GM21360 (cell line): ENCODE measurements around the gene TMEM25.
A peak's percentile ranks its signal among the peaks of the same experiment; 100 is the strongest.
"Not testable (repeated sequence)": the region's sequence is repeated elsewhere in the genome, so short reads cannot be mapped to it uniquely, and the experiment has no call there.

ENCODE experiments used
- ATAC-seq: cut with Tn5 transposase; IDR thresholded peaks from one replicate; pipeline ENCODE4 v1.9.1; 2021; ENCODE audit warnings: mild to moderate bottlenecking, moderate library complexity; ENCODE audit not compliant: unreplicated experiment

TMEM25 gene

GRCh38 chr11:118530683-118531596, at the start of gene TMEM25:
TSS of gene TMEM25 (plus strand) at chr11:118531192. CDS start at chr11:118531802, 610 bp downstream.
- peak; percentile 47 for ATAC-seq

- not testable (repeated sequence) for ATAC-seq
These were observed 49.8 kb upstream of the TMEM25 start for GRCh38 chr11:118481238-118481637.

DNA sequence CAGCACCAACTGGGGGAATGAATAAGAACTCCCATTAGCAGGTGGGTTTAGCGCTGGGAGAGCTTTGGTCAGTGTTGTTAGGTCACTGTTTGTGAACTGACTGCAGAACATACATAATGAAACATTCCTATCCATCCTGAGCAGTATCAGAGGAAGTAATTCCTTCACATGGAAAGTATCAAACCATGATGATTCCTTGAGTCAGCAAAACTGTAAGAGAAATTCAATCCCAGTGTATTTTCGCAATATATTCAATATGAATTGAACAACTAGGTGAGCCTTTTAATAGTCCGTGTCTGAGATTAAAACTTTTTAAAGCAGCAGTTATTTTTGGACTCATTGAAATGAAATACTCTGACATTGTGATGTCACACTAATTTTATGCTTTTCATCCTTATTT, 46.6 kb upstream of the TMEM25 start:
- no peak for ATAC-seq

DNA sequence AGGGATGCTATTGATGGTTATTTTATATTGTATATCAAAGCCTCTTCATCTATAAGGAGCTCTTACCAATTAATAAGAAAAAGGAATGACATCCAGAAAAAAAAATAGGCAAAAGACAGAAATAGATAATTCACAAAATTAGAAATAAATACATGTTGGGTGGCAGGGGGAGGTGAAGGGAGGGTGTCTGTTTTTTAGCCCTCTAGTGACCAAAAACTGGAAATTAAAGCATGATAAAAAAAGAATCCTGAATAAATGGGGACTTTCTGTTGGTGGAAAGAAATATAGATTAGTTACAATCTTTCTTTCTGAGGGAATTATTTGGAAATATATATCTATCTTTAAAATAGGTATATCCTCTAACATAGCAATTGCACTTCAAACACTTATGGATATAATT, 45.7 kb upstream of the TMEM25 start:
- ATAC-seq: no peak

GRCh38 chr11:118488480-118489109, 42.4 kb upstream of the TMEM25 start:
- no peak for ATAC-seq

DNA sequence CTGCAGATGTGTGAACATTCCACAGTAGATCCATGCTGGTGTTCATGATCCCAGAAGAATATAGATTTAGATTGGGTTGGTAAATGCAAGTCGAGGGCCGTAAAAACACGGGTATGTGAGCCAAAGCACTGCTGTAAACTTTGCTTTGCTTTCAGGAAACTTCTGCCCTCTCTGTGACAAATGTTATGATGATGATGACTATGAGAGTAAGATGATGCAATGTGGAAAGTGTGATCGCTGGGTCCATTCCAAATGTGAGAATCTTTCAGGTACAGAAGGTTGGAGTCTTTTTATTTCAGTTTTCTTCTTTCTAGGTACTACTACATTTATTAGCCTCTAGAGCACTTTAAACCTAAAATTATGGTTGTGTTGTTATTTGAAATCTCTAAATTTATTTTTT, 40.0 kb upstream of the TMEM25 start:
- no peak for ATAC-seq

- ATAC-seq: no peak
These were observed 33.2 kb upstream of the TMEM25 start for GRCh38 chr11:118497831-118498230.

DNA sequence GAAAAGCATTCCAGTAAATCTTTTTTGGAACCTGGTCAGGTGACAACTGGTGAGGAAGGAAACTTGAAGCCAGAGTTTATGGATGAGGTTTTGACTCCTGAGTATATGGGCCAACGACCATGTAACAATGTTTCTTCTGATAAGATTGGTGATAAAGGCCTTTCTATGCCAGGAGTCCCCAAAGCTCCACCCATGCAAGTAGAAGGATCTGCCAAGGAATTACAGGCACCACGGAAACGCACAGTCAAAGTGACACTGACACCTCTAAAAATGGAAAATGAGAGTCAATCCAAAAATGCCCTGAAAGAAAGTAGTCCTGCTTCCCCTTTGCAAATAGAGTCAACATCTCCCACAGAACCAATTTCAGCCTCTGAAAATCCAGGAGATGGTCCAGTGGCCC, 27.8 kb upstream of the TMEM25 start:
- ATAC-seq: no peak

GRCh38 chr11:118511601-118512000, 19.4 kb upstream of the TMEM25 start:
- no peak for ATAC-seq

DNA sequence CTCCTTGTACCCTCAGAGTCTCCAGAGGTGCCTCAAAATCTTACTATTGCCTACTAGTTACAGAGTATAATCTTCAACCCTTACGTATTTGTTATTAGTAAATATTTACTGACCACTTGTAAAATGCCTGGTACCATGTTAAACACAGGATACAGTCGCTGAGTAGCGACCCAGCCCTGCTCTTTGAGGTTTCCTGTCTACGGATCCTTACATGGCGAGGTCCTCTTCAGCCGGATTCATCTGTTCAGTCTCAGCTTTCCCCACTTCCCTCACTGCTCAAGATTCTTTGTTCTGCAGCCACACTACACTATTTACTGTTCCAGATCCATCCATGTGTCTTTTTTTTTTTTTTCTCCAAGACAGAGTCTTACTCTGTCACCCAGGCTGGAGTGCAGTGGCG, 16.9 kb upstream of the TMEM25 start:
- ATAC-seq: no peak

GRCh38 chr11:118519549-118519948, 11.4 kb upstream of the TMEM25 start:
- no peak for ATAC-seq

GRCh38 chr11:118521892-118522311, 9.1 kb upstream of the TMEM25 start:
- peak; percentile 46 for ATAC-seq

- ATAC-seq: no peak
These were observed 8.4 kb upstream of the TMEM25 start for GRCh38 chr11:118522571-118523072.

GRCh38 chr11:118524356-118524755, 6.6 kb upstream of the TMEM25 start:
- no peak for ATAC-seq

GRCh38 chr11:118524757-118525470, 6.1 kb upstream of the TMEM25 start:
- ATAC-seq: no peak

DNA sequence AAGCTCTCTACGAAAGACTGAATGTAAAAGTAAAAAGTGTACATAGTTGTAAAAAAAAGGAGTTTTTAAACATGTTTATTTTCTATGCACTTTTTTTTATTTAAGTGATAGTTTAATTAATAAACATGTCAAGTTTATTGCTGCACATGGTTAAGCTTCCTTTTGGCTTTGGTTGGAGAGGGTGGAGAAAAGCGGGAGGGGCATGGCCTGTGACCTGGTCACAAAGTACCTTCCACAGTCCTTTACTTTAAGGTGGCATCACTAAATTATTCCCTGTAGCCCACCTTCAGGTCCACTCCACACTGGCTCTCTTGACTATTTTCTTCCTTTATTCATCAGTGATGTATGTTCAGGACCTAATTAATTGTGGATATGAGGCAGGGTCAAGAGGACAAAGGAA, 4.3 kb upstream of the TMEM25 start:
- ATAC-seq: no peak

GRCh38 chr11:118527109-118527508, 3.9 kb upstream of the TMEM25 start, which contains the start of gene TTC36:
TSS of gene TTC36 (plus strand) at chr11:118527474. CDS start at chr11:118527495, 21 bp downstream.
- no peak for ATAC-seq

GRCh38 chr11:118528511-118528910, 2.5 kb upstream of the TMEM25 start:
- no peak for ATAC-seq

DNA sequence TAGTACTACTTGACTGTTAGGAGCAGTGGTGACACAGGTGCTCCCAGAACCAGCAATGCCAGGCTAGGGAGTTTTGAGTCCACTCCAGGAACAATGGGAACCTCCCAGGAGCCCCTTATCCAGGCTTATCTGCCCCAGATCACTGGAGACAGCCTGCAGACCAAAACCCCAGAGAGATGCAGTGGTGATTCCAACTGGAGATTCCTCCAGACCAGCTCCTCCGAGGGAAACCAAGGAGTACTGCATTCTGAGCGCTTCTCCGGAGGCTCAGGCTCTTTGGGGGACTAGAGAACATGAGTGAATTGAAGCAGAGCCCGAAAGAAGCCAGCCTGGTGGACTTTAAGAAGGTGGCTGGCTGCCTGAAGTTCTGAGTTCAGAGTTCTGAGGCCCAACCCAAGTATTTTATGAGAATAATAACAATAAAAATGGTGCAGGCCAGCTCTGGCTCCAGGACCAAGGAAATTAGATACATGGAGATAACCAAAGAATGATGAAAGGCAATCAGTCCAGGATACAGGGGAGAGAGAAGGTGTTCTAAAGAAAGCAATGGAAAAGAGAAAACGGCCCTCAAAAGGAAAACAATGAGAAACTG, 1.3 kb upstream of the TMEM25 start:
- no peak for ATAC-seq

DNA sequence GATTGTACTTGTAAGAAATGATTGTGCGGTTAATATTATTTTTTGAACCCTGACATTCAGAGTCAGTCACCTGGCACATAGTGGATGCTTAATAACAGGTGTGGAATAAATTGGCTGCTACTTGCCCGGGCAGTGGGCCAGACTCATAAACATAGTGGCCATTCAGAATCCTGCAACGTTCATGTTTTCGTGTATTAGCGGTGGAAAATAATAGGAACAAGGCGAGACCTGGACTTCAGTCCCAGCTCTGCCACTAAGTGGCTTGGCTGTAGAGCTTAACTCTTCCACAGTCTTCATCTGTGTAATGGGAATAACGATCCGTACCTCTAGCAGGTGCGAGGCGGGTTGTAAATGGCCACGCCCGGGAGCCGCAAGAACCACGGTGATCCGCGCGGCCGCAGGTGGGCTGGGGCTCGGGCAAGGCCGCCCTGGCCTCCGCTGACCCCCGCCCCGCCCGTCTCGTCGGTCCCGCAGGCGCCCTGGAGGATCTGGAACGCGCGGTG, 761 bp upstream of the TMEM25 start:
- no peak for ATAC-seq
